ENCODE results near the gene RBM39. TPM values are rescaled to one million over a fixed set of nuclear protein-coding genes. Genes with fewer than 3 reads are reported as not detected.

Gene RBM39
- total and polyA plus RNA-seq, 2 of the 13 experiments (the other 11 are each of a cell fraction or from before 2014, with no cell fraction given), result 788 to 920 TPM

- TF ChIP-seq PHF21A (CRISPR knock-in tag; IDR thresholded peaks at IDR 0.05), result no peak
- no peak for TF ChIP-seq CBX2 (IDR thresholded peaks at IDR 0.05; ENCODE audit: low read depth, low read length)
- TF ChIP-seq CBX2 (CRISPR knock-in tag; IDR thresholded peaks at IDR 0.05; ENCODE audit: low read depth), result no peak
- TF ChIP-seq ATF7 (IDR thresholded peaks at IDR 0.05), result no peak
- no peak for TF ChIP-seq ATF7 (CRISPR knock-in tag; IDR thresholded peaks at IDR 0.05)
- no peak for TF ChIP-seq TARDBP (CRISPR knock-in tag; IDR thresholded peaks at IDR 0.05)
- 0 out of 2 replicates have a peak, but pooled peaks have one; percentile 37 for TF ChIP-seq MTERF4 (CRISPR knock-in tag; IDR thresholded peaks at IDR 0.05)
- TF ChIP-seq TGIF2 (CRISPR knock-in tag; IDR thresholded peaks at IDR 0.05), result no peak
- no peak for TF ChIP-seq MTF2 (CRISPR knock-in tag; IDR thresholded peaks at IDR 0.05; ENCODE audit: borderline replicate concordance)
- 0 out of 2 replicates have a peak, but pooled peaks have one; percentile 24 for TF ChIP-seq POLR2G (IDR thresholded peaks at IDR 0.05; ENCODE audit: low read depth, low read length)
- peak; percentile 24; the same call in 1 of the 2 replicates for TF ChIP-seq POLR2AphosphoS5 (IDR thresholded peaks at IDR 0.05; ENCODE audit: low read depth, low read length)
- 0 out of 2 replicates have a peak, but pooled peaks have one; percentile 21 for TF ChIP-seq ZNF580 (CRISPR knock-in tag; IDR thresholded peaks at IDR 0.05; ENCODE audit: borderline replicate concordance, low read depth)
- TF ChIP-seq MXI1 (IDR thresholded peaks at IDR 0.05; ENCODE audit: borderline replicate concordance, low read depth, low read length), result no peak
- TF ChIP-seq ZNF772 (CRISPR knock-in tag; IDR thresholded peaks at IDR 0.05), result no peak
- TF ChIP-seq HNF4A (CRISPR knock-in tag; IDR thresholded peaks at IDR 0.05), result no peak
- no peak for TF ChIP-seq ZNF512B (CRISPR knock-in tag; IDR thresholded peaks at IDR 0.05; ENCODE audit: borderline replicate concordance)
- TF ChIP-seq PRPF4 (IDR thresholded peaks at IDR 0.05; ENCODE audit: low read depth, low read length, poor library complexity, severe bottlenecking), result peak; percentile 22
- no peak; the same call in 1 of the 2 replicates for TF ChIP-seq ZNF558 (CRISPR knock-in tag; IDR thresholded peaks at IDR 0.05; ENCODE audit: borderline replicate concordance)
- no peak for TF ChIP-seq ATRX (CRISPR knock-in tag; IDR thresholded peaks at IDR 0.05; ENCODE audit: borderline replicate concordance)
- TF ChIP-seq KMT2A (CRISPR knock-in tag; IDR thresholded peaks at IDR 0.05), result 0 out of 2 replicates have a peak, but pooled peaks have one; percentile 16
- no peak for TF ChIP-seq KLF16 (CRISPR knock-in tag; IDR thresholded peaks at IDR 0.05)
- TF ChIP-seq CEBPG (CRISPR knock-in tag; IDR thresholded peaks at IDR 0.05), result peak; percentile 24; the same call in 1 of the 2 replicates
- TF ChIP-seq ZBTB20 (CRISPR knock-in tag; IDR thresholded peaks at IDR 0.05; ENCODE audit: borderline replicate concordance, low read depth), result no peak
- no peak for TF ChIP-seq ZFP36 (IDR thresholded peaks at IDR 0.05; ENCODE audit: borderline replicate concordance, low read depth, low read length, partially characterized antibody)
These were observed 15.0 kb downstream of the RBM39 start (continued) for GRCh38 chr20:35726842-35727711.
